Heart left ventricle (tissue), 13 donors: ENCODE measurements around the gene PTK6.
"Not testable (repeated sequence)": the region's sequence is repeated elsewhere in the genome, so short reads cannot be mapped to it uniquely, and the experiment has no call there.

Source experiments
- CTCF ChIP-seq, 12 donors: fragments of 200-600 bp; sonication (generic) in 4 of 12; IDR thresholded peaks; one replicate each; pipeline versions ENCODE4 v1.5.0 to v1.8.0; 2018 to 2022; ENCODE audit warnings: antibody characterized with exemption in 12 of 12, mild to moderate bottlenecking in 5 of 12
- POLR2A ChIP-seq, 2 donors: fragments of 450-650 bp; IDR thresholded peaks; one replicate each; pipeline ENCODE4 v1.6.1; 2017; ENCODE audit warnings: antibody characterized with exemption in 2 of 2, mild to moderate bottlenecking in 2 of 2, moderate library complexity in 2 of 2
- donor health status: ischemic (EF 13 %, LVEDD 7.1; RV severe dilation, severe dysfunction).
- donor health status: DM: no; HTN: yes; CAD: no.
- donor health status: DM: no; HTN: no; CAD: no.
- donor health status: ischemic (EF 25% LVEDD 6.9; RV normal size, moderate dysfunction).
- donor health status: ischemic (EF 25% LVEDD 5.7; RV mildly dilated, moderate dysfunction).
- donor health status: ischemic (EF 35%, LVEDD 5.7; RV mildly dilated, moderate dysfunction).
- donor health status: nonischemic (EF 11% LVEDD 7.7; RV severe dilation, severe dysfunction).
- donor health status: DM: yes; HTN: yes; CAD: no.
- donor health status: PGD.
- donor health status: ischemic (EF 29% LVEDD 5.4; RV normal size, mild dysfunction).
- donor health status: nonischemic (EF 23%, LVEDD 6.1; RV moderate dilation, normal function).

- TF ChIP-seq POLR2A, CTCF (IDR thresholded peaks at IDR 0.05): not testable (repeated sequence)
Measured at GRCh38 chr20:63514520-63514919, 22.7 kb downstream of the PTK6 start.
